ENCODE data around the gene EPAS1. TPM values are rescaled to one million over a fixed set of nuclear protein-coding genes. Genes with fewer than 3 reads are reported as not detected.

EPAS1 gene
- total RNA-seq, 4 donors from 2014 or later = 124 to 563 (median 182) TPM

DNA sequence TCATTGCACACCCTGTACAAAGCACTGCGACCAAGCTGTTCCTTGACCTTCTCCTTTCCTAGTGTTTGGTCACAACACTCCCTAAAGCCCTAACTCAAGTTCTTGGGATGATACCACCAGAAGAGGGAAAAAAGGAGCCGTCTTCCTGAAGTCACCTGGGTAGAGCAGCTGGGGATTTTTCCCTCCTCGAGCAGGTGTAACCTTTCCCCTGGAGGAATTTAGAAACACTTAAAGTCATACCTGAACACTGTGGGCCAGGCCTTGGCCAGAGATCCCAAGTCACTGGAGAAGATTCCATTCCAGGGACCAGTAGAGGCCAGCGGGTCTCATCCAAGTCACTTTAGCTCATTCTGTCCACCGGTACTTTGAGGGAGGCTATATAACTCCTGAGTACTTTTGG, 13.2 kb downstream of the EPAS1 start:
- H3K9me3 ChIP-seq = no peaks in the 10 kb centered on the region
- H3K4me1 ChIP-seq = peaks cover 51 to 86% of the 10 kb centered on the region in 2 donors
- TF ChIP-seq, protein P1, sequence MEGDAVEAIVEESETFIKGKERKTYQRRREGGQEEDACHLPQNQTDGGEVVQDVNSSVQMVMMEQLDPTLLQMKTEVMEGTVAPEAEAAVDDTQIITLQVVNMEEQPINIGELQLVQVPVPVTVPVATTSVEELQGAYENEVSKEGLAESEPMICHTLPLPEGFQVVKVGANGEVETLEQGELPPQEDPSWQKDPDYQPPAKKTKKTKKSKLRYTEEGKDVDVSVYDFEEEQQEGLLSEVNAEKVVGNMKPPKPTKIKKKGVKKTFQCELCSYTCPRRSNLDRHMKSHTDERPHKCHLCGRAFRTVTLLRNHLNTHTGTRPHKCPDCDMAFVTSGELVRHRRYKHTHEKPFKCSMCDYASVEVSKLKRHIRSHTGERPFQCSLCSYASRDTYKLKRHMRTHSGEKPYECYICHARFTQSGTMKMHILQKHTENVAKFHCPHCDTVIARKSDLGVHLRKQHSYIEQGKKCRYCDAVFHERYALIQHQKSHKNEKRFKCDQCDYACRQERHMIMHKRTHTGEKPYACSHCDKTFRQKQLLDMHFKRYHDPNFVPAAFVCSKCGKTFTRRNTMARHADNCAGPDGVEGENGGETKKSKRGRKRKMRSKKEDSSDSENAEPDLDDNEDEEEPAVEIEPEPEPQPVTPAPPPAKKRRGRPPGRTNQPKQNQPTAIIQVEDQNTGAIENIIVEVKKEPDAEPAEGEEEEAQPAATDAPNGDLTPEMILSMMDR (IDR thresholded peaks at IDR 0.05) = no peak
- no peak for TF ChIP-seq POLR2A (IDR thresholded peaks at IDR 0.05)
- 81 to 85% methylated on average over 5 of the region's 5 CpGs for WGBS, 2 donors
- no peaks in the 10 kb centered on the region for H3K36me3 ChIP-seq
- no peaks in the 10 kb centered on the region for H3K27me3 ChIP-seq
- intact Hi-C loops (cut with DNase I) = no loop called here
- H3K4me3 ChIP-seq (replicated peaks in 1 of 3) = no peak overlapping the region
- no peak for DNase-seq
- peak overlapping the region in 1 of 3 donors; percentile 88 for H3K27ac ChIP-seq

DNA sequence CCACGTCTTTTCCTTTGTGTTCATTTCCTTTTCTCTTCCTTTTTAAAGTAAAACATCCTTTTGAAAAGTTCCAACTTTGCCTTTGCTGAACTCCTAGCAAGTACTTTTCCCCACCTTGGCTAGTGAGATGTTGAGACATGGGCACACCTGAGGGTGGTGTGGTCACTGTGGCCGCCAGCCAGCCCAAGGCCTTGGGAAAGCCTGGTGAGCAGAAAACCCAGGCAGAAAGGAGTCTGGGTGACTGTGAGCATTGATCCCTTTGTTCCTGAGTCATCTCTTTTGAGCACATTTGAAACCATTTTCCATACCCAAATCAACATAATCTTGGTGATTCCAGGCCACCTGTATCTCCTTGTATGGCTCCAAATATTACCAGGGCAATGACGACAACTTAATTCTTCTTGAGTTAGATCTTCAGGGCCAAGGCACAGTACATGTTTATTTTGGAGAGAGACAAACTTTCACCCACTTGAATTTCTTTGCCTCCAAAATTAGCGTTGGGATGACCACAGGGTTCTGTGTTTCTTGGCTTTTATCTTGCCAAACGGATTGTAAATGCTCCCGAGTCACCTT, 14.5 kb downstream of the EPAS1 start:
- intact Hi-C loops (cut with DNase I) = no loop called here
- no peak for DNase-seq
- WGBS, 2 donors = 62 to 74% methylated on average over 6 of the region's 6 CpGs
- TF ChIP-seq POLR2A (IDR thresholded peaks at IDR 0.05) = no peak
- TF ChIP-seq, protein P1 (IDR thresholded peaks at IDR 0.05) = no peak
- no peaks in the 10 kb centered on the region for H3K36me3 ChIP-seq
- no peaks in the 10 kb centered on the region for H3K27me3 ChIP-seq
- peak overlapping the region in 2 of 3 donors; percentile 67 to 88 for H3K27ac ChIP-seq
- H3K4me3 ChIP-seq (replicated peaks in 1 of 3) = no peak overlapping the region
- H3K4me1 ChIP-seq = peaks cover 43 to 85% of the 10 kb centered on the region in 2 donors
- no peaks in the 10 kb centered on the region for H3K9me3 ChIP-seq

DNA sequence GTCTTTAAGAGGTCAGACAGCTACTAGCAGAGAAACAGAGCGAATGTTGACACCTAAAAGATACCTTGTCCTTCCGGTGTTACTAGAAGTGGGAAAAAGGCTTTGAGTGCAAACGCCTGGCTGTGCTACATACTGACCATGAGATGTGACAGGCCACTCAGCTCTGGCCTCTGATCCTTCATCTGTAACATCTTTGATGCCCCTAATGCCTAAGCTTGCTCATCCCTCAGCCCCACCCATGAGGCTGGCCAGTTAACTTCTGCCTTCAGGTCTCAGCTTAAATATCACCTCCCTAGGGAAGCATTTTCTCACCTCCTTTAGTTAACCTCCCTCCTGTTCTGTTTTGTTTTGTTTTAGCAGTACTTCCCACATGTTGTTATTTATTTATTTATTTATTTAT, 15.9 kb downstream of the EPAS1 start:
- TF ChIP-seq POLR2A (IDR thresholded peaks at IDR 0.05) = no peak
- TF ChIP-seq, protein P1 (IDR thresholded peaks at IDR 0.05) = no peak
- no peaks in the 10 kb centered on the region for H3K27me3 ChIP-seq
- H3K4me3 ChIP-seq (replicated peaks in 1 of 3) = no peak overlapping the region
- H3K36me3 ChIP-seq = no peaks in the 10 kb centered on the region
- intact Hi-C loops (cut with DNase I) = no loop called here
- peak overlapping the region in 2 of 3 donors; percentile 67 to 88 for H3K27ac ChIP-seq
- H3K4me1 ChIP-seq = peaks cover 29 to 72% of the 10 kb centered on the region in 2 donors
- DNase-seq = no peak
- H3K9me3 ChIP-seq = no peaks in the 10 kb centered on the region
- 85 to 97% methylated on average over 3 of the region's 3 CpGs for WGBS, 2 donors

DNA sequence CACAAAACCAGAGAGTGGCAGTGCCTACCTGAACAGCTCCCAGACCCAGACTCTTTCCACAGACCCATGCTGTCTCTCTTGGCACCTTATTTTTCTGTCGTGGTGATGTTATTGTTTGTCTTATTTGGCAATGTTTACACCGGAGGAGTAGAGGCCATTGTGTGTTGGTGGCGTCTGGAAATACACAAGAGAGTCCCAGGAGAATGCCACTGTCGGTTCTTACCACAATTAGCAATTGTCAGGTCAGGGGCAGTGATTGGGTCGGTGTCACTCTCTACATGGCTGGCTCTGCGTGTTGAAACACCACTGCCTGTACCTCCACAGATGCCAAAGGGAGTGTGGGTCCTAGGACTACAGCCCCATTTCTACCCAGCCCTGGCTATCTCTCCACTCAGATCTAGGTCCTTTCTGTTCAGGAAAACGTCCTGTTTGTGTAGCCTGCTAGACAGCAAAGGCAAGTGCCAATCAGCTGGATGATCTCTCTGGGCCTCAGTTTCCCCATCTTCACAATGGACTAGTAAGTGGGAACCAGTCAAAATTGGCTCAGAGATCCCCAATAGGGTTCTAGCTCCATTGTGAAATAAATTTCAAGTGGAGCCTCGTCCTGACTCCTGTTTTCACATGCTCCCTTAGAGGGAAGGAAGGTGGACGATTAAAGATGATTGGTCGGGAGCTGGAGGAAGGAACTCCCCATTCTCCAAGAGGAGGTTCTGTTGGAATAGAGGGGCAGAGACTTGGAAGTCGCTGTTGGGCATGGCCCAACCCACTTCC, 17.0 kb downstream of the EPAS1 start:
- TF ChIP-seq, protein P1 (IDR thresholded peaks at IDR 0.05) = no peak
- no peak for TF ChIP-seq POLR2A (IDR thresholded peaks at IDR 0.05)
- no peaks in the 10 kb centered on the region for H3K27me3 ChIP-seq
- intact Hi-C loops (cut with DNase I) = no loop called here
- peak overlapping the region; percentile 46 to 88 (median 67) for H3K27ac ChIP-seq
- H3K9me3 ChIP-seq = no peaks in the 10 kb centered on the region
- DNase-seq = no peak
- H3K4me1 ChIP-seq = peaks cover 28 to 67% of the 10 kb centered on the region in 2 donors
- H3K36me3 ChIP-seq = no peaks in the 10 kb centered on the region
- WGBS, 2 donors = 72 to 73% methylated on average over 11 of the region's 11 CpGs
- H3K4me3 ChIP-seq (replicated peaks in 1 of 3) = no peak overlapping the region

All from thyroid gland (tissue), 4 donors.